NK-92 (cell line): Measurements from ENCODE around the gene TRAPPC14.
"Not testable (repeated sequence)": the region's sequence is repeated elsewhere in the genome, so short reads cannot be mapped to it uniquely, and the experiment has no call there.

Experiments
- DNase-seq: peaks from one replicate; lab custom pipeline; 2025; ENCODE audit not compliant: unreplicated experiment; lab: John Stamatoyannopoulos, UW

The TRAPPC14 gene

DNA sequence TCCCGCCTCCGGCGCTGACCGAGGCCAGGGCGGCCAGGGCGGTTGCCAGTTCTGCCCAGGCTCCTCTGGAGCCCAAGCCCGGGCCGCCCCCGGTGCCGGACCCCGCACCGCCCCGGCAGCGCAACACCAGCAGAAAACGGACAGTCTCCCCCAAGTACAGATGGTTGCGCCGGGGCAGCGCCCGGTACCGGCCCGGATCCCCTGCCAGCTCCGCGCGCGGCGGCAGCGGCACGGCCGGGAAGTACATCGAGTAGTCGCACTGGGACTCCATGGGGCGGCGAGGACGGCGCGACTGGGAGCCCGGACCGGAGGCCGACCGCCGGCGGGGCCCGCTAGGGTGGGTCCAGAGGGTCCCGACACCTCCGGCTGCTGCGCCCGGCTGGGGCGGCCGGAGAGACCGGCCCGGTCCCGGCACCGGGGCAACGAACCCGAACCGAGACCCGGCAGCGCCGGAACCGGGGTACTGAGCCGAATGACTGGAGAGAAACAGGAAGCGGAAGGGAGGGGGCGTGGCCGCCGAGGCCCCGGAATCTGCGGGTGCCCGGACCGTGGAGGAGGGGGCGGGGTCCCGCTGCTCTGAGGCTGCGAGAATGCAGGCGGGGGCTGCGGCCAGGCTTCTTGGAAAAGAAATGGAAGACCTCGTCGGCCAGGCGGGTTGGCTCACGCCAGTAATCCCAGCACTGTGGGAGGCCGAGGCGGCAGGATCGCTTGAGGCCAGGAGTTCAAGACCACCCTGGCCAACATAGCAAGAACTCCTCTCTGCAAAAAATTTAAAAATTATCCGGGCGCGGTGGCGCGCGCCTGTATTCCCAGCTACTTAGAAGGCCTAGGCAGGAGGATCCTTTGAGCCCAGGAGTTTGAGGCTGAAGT is at the start of gene TRAPPC14:
Gene TRAPPC14, minus strand, starts transcription at position 495 of the 870 bp plus-strand sequence. Its CDS starts 224 bp downstream, at position 271.
- DNase-seq = peak; percentile 33

- DNase-seq = no peak
Measured at GRCh38 chr7:100204454-100204853, 45.9 kb upstream of the TRAPPC14 start.

DNA sequence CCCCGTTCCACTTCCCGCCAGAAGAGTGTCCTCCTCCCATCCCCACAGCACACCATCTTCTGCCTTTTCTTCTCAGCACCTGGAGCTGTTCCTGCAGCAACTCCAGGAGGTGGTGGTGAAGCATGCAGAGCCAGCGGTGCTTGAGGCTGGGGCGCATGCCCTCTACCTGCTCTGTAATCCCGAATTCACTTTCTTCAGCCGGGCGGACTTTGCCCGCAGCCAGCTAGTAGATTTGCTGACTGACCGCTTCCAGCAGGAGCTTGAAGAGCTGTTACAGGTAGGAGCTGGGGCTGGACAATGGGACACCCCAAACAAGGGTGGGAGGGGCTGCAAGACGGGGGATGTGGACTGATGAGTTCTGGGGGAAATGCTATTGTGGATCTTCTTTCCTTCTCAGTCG is 42.2 kb upstream of the TRAPPC14 start:
- DNase-seq = no peak

GRCh38 chr7:100198266-100198665 is 39.7 kb upstream of the TRAPPC14 start:
- no peak for DNase-seq

- not testable (repeated sequence) for DNase-seq
Measured at GRCh38 chr7:100195901-100196322, 37.4 kb upstream of the TRAPPC14 start.

DNA sequence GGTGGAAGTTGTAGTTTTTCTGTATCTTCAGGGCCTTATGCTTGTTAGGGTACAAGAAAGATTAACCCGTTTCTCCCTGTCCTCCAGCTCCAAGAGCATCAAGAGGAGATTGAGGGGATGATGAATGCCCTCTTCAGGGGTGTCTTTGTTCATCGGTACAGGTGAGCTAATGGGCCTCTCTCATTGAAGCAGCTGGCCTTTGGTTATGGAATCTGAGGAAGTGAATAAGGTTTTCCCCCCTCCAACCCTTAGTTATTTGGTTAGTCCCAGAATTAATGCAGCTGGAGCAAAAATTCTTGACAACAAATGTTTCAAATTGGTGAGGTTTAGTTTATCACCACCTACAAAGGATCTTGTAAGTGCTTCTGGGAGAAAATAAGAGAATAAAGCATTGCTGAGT is 36.7 kb upstream of the TRAPPC14 start:
- no peak for DNase-seq

GRCh38 chr7:100192969-100193368 is 34.4 kb upstream of the TRAPPC14 start:
- no peak for DNase-seq

DNA sequence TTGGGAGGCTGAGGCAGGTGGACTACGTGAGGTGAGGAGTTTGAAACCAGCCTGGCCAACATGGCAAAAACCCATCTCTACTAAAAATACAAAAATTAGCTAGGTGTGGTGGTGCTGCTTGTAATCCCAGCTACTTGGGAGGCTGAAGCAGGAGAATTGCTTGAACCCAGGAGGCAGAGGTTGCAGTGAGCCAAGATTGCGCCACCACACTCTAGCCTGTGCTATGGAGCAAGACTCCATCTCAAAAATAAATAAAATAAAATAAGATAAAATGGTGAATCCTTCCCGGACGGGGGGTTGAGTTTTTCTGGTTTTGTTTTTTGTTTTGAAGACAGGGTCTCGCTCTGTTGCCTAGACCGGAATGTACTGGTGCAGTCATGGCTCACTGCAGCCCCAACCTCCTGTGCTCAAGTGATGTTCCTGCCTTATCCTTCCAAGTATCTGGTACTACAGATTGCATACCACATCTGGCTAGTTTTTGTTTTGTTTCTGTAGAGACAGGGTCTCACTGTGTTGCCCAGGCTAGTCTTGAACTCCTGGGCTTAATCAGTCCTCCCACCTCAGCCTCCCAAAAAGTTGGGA is 33.8 kb upstream of the TRAPPC14 start:
- not testable (repeated sequence) for DNase-seq

DNA sequence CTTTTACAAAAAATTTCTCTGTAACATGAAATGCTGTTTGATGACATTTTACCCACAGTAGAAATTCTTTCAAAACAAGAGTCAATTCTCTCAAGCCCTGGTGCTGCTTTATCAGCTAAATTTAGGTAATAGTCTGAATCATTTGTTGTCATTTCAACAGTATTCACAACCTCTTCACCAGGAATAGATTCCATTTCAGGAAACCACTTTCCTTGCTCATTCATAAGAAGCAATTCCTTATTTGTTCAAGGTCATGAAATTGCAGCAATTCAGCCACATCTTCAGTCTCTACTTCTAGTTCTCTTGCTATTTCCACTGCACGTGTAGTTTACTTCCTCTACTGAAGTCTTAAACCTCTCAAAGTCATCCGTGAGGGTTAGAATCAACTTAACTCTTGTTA is 33.3 kb upstream of the TRAPPC14 start:
- DNase-seq = no peak

GRCh38 chr7:100190048-100190711 is 31.7 kb upstream of the TRAPPC14 start:
- DNase-seq = no peak

DNA sequence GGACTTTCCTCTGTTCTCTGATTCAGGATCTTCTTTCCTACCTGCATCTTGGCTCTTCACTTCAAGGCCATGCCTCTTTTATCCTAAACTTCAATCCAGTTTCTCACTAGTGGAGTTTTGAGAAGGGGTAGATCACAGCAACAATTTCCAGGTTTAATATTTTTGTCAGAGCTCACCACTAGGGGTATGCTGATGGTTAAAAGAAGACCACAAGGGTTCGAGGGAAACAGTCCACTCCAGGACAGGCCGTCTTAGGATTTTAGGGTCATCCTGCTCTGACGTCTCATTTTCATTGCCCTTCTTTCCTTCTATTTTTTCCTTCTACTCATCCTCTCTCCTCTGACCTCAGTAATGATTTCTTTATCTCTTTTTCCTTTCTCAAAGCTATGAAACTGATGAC is 30.5 kb upstream of the TRAPPC14 start:
- DNase-seq = no peak

- DNase-seq = no peak
Measured at GRCh38 chr7:100185726-100186125, 27.2 kb upstream of the TRAPPC14 start.

DNA sequence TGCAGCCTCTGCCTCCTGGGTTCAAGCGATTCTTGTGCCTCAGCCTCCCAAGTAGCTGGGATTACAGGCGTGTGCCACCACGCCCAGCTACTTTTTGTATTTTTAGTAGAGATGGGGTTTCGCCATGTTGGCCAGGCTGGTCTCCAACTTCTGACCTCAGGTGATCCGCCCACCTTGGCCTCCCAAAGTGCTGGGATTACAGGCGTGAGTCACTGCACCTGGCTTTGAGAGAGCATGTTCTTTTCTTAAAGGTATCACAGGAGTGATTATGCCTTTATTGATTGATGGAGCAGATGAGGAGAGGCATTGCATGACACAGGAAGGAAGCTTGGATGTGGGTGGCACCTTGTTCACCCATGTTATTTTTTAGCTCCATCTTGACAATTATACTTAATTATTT is 24.6 kb upstream of the TRAPPC14 start:
- DNase-seq = not testable (repeated sequence)

GRCh38 chr7:100182616-100183015 is 24.1 kb upstream of the TRAPPC14 start:
- not testable (repeated sequence) for DNase-seq

- not testable (repeated sequence) for DNase-seq
Measured at GRCh38 chr7:100180084-100180483, 21.6 kb upstream of the TRAPPC14 start.

GRCh38 chr7:100177045-100178001 is 18.8 kb upstream of the TRAPPC14 start, which contains the start of the genes GPC2 and STAG3:
GPC2 (minus strand) TSS chr7:100177381; CDS start chr7:100177199, 182 bp downstream.
STAG3 (plus strand) TSS chr7:100177918; CDS start chr7:100180557, 2,639 bp downstream.
- peak; percentile 78 for DNase-seq

DNA sequence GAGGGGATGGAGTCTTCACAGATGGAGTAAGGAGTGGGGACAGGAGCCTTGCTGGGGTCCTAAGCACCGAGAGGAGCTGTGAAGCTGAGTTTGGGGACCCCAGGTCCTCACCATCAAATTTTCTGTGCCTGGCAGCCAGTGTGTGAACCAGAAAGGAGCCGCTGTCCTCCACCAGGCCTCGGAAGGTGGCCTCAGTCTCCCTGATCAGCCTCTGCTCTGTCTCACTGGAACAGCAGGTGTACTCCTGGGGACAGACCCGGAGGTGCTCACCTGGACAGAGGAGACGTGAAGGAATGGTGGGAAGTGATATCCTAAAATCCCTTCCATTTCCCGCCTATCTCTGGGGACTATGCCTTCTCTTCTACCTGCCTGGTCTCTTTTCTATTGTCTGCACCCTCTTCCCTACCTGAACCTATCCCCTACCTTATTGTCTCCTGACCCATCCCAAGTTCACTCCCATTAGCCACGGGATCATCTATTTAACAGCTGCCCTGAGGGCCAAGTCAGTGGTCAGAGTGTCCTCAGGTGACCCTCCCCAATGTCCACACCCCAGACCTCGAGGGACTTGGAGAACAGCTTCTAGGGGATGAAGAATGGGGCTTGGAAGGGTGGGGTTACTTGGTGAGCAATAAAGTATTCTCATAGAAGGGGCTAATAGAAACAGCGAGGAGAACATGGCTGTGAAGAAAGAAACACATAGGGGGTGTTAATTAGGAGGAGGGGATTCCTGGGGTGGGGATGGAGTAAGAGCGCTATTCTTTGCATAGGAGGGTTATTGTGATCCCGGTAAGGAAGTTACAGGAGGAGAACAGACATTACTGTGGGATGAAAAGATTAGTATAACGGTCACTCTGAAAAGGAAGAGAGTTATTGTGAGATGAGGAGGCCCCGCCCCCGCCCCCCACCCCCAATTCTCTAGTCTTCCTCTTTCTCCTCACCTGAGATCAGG is 17.8 kb upstream of the TRAPPC14 start:
- no peak for DNase-seq

- no peak for DNase-seq
Measured at GRCh38 chr7:100175296-100175935, 16.9 kb upstream of the TRAPPC14 start.

DNA sequence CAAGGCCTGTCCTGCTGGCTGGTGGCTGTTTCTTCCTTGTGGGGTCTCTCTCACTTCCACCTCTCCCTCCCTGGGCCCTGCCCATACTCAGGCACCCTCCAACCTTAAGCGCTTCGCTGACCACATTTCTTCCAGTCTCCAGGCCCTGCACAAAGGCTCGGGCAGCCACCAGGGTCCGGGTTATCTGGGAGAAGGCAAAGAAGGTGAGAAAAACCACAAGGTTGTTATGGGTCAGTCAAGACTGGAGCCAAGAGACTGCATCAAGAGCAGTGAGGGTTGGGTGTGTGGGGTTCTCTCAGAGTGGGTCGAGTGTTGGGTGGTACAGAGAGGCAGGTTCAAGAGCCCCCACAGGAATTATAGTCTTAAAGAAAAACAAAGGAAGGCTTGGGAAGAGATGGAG is 16.1 kb upstream of the TRAPPC14 start:
- no peak for DNase-seq
